Tibial nerve (tissue), 3 donors: ENCODE measurements around the gene ZNF813.

Experiments
- CTCF ChIP-seq, 5 experiments: fragments of 200-600 bp in 3 of 5; fragments of 450-650 bp in 2 of 5; sonication (generic) in 3 of 5; IDR thresholded peaks; one replicate each; pipeline ENCODE4 v1.5.1; 2016 to 2019; ENCODE audit warnings: antibody characterized with exemption in 5 of 5, mild to moderate bottlenecking in 3 of 5, moderate library complexity in 2 of 5
- POLR2A ChIP-seq, 2 donors: fragments of 450-650 bp; IDR thresholded peaks; one replicate each; pipeline ENCODE4 v1.6.1; 2017; ENCODE audit warnings: antibody characterized with exemption in 2 of 2, mild to moderate bottlenecking in 2 of 2, moderate library complexity in 2 of 2

DNA sequence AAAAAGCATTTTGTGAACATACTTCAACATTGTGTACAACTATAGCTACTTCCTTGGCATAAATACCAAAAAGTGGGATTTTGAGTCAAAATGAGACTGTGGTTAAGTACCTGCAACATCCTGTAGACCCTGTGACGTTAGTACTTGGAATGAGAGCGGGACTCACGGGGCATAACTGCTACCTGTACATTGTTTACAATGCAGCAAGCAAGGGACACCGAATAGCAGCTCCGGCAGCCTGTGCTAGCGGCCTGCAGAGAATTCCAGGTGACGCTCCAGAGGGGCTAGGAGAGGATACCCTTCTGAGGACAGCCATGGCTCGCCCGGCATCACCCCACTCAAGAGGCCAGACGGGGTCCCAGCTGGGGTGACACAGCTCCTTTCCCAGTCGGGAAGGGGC lies 69.6 kb downstream of the ZNF813 start:
- TF ChIP-seq CTCF (IDR thresholded peaks at IDR 0.05) (no peak), POLR2A (IDR thresholded peaks at IDR 0.05) (no peak)
